GF-D8 (cell line): Measurements from ENCODE around the gene SAP30BP.
"Not testable (repeated sequence)": the region's sequence is repeated elsewhere in the genome, so short reads cannot be mapped to it uniquely, and the experiment has no call there.

Source experiments
- DNase-seq: peaks from one replicate; lab custom pipeline; 2025; lab: John Stamatoyannopoulos, UW

The SAP30BP gene

GRCh38 chr17:75634376-75634740, 32.8 kb upstream of the SAP30BP start:
- no peak for DNase-seq

- DNase-seq, result no peak
Observed at GRCh38 chr17:75634754-75635609, 32.2 kb upstream of the SAP30BP start.

GRCh38 chr17:75635610-75636202, 31.4 kb upstream of the SAP30BP start:
- peak; percentile 41 for DNase-seq

- no peak for DNase-seq
Observed at GRCh38 chr17:75636381-75637142, 30.6 kb upstream of the SAP30BP start.

- DNase-seq, result no peak
Observed at GRCh38 chr17:75637143-75637538, 30.0 kb upstream of the SAP30BP start.

- no peak for DNase-seq
Observed at GRCh38 chr17:75637551-75637950, 29.6 kb upstream of the SAP30BP start.

GRCh38 chr17:75638039-75638438, 29.1 kb upstream of the SAP30BP start:
- not testable (repeated sequence) for DNase-seq

- DNase-seq, result no peak
Observed at GRCh38 chr17:75638893-75639292, 28.2 kb upstream of the SAP30BP start.

- DNase-seq, result no peak
Observed at GRCh38 chr17:75639327-75639726, 27.8 kb upstream of the SAP30BP start.

- DNase-seq, result no peak
Observed at GRCh38 chr17:75639771-75640555, 27.2 kb upstream of the SAP30BP start.

- DNase-seq, result no peak
Observed at GRCh38 chr17:75640556-75641119, 26.5 kb upstream of the SAP30BP start.

GRCh38 chr17:75641343-75641742, 25.8 kb upstream of the SAP30BP start:
- DNase-seq, result no peak

GRCh38 chr17:75642182-75642783, 24.9 kb upstream of the SAP30BP start:
- DNase-seq, result no peak

GRCh38 chr17:75642784-75643642, 24.1 kb upstream of the SAP30BP start:
- no peak for DNase-seq

- DNase-seq, result no peak
Observed at GRCh38 chr17:75643643-75644017, 23.5 kb upstream of the SAP30BP start.

GRCh38 chr17:75645501-75645888, 21.6 kb upstream of the SAP30BP start:
- no peak for DNase-seq

GRCh38 chr17:75645889-75646637, 21.1 kb upstream of the SAP30BP start:
- peak; percentile 44 for DNase-seq

- no peak for DNase-seq
Observed at GRCh38 chr17:75646638-75646992, 20.5 kb upstream of the SAP30BP start.

GRCh38 chr17:75647061-75647460, 20.1 kb upstream of the SAP30BP start:
- no peak for DNase-seq

GRCh38 chr17:75647921-75648320, 19.2 kb upstream of the SAP30BP start:
- no peak for DNase-seq
